Esophagus muscularis mucosa (tissue), 4 donors: ENCODE measurements around the gene SYNGR1.
A peak's percentile ranks its signal among the peaks of the same experiment; 100 is the strongest.

Experiments
- CTCF ChIP-seq, 3 experiments: fragments of 200-600 bp in 2 of 3; fragments of 450-650 bp in 1 of 3; sonication (generic) in 2 of 3; IDR thresholded peaks; one replicate each; pipeline ENCODE4 v1.5.1; 2017 to 2019; ENCODE audit warnings: antibody characterized with exemption in 3 of 3, mild to moderate bottlenecking in 2 of 3, moderate library complexity in 1 of 3
- EP300 ChIP-seq: sonication (generic); formaldehyde crosslinking; IDR thresholded peaks from one replicate; pipeline ENCODE4 v1.6.1; 2017; ENCODE audit warnings: antibody characterized with exemption
- POLR2A ChIP-seq: fragments of 450-650 bp; IDR thresholded peaks from one replicate; pipeline ENCODE4 v1.6.1; 2017; ENCODE audit warnings: antibody characterized with exemption, moderate library complexity, mild to moderate bottlenecking, low read depth
- POLR2AphosphoS5 ChIP-seq, 2 donors: sonication (generic); formaldehyde crosslinking; IDR thresholded peaks; one replicate each; pipeline ENCODE4 v1.6.1; 2017; ENCODE audit warnings: antibody characterized with exemption in 2 of 2

DNA sequence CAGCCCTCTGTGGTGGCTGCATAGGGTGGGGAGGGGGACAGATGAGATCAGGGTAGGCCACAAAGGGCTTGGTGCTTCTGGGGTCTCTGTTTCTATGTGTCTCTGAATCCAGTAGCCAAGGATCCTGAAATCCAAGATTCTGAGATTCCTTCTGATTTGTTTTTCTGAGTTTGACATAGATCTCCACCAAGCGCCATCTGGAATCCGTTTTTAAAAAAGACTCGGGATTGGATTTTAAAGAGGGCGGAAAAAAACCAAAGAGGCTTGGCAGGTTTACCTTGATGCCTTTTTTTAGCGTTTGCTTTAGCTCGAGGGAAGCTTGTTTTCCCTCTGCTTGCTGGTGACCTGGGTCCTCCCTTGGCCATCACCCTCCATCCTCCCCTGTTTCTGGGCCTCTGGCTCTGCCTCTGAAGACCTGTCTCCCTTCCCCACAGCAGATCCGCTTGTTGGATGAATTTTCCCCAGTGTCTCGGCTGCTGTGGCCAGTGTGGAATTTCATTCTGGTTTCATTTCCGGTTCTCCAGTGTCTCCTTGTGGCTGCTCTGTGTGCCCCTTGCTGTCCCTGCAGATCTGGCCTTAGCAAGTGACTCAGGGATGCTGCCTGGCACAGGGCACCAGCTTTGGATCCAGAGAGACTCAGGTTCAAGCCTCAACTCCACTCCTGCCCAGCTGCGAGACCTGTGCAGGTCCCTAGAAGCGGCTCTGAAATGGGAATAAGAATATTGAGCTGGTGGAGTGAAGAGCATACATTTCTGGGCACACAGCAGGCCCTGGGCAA lies 15.1 kb downstream of the SYNGR1 start:
- TF ChIP-seq CTCF (IDR thresholded peaks at IDR 0.05) (peak in 1 of 3 experiments; percentile 20), POLR2AphosphoS5 (IDR thresholded peaks at IDR 0.05) (no peak), POLR2A (no peak), EP300 (no peak)
